NCI-H460 (cell line): Measurements from ENCODE around the gene NEK1. TPM values are rescaled to one million over a fixed set of nuclear protein-coding genes. Genes with fewer than 3 reads are reported as not detected.
A peak's percentile ranks its signal among the peaks of the same experiment; 100 is the strongest.
"Not testable (repeated sequence)": the region's sequence is repeated elsewhere in the genome, so short reads cannot be mapped to it uniquely, and the experiment has no call there.

Experiments
- DNase-seq: peaks from one replicate; pipeline ENCODE4 v3.0.0-alpha.2; 2016; ENCODE audit warnings: low read depth; ENCODE audit errors: extremely low read depth
- total RNA-seq: library from RNA; depleted of rRNA; stranded (reverse); fragments of >200 nt; shearing (Covaris generic); gene quantifications from 2 replicates; pipeline ENCODE4 v1.2.3, GENCODE V29; 2014

The NEK1 gene
- total RNA-seq, 1 experiment from 2014 or later: 8.7 TPM

GRCh38 chr4:169523796-169524195 is 88.6 kb downstream of the NEK1 start:
- DNase-seq: no peak

- no peak for DNase-seq
Measured at GRCh38 chr4:169510617-169511016, 101.8 kb downstream of the NEK1 start.

GRCh38 chr4:169506903-169507302 is 105.5 kb downstream of the NEK1 start:
- DNase-seq: no peak

- not testable (repeated sequence) for DNase-seq
Measured at GRCh38 chr4:169499907-169500306, 112.5 kb downstream of the NEK1 start.

GRCh38 chr4:169494234-169494633 is 118.1 kb downstream of the NEK1 start:
- not testable (repeated sequence) for DNase-seq

- DNase-seq: no peak
Measured at GRCh38 chr4:169493164-169493524, 119.2 kb downstream of the NEK1 start.

GRCh38 chr4:169492436-169493163 is 119.8 kb downstream of the NEK1 start:
- DNase-seq: peak; percentile 12

- no peak for DNase-seq
Measured at GRCh38 chr4:169491211-169491610, 121.2 kb downstream of the NEK1 start.

GRCh38 chr4:169489306-169489705 is 123.1 kb downstream of the NEK1 start:
- DNase-seq: no peak

GRCh38 chr4:169485791-169486742 is 126.3 kb downstream of the NEK1 start:
- peak; percentile 39 for DNase-seq

- no peak for DNase-seq
Measured at GRCh38 chr4:169485086-169485485, 127.3 kb downstream of the NEK1 start.

- DNase-seq: no peak
Measured at GRCh38 chr4:169484485-169484884, 127.9 kb downstream of the NEK1 start.

- no peak for DNase-seq
Measured at GRCh38 chr4:169464080-169464479, 148.3 kb downstream of the NEK1 start.

- DNase-seq: no peak
Measured at GRCh38 chr4:169460081-169460480, 152.3 kb downstream of the NEK1 start.

GRCh38 chr4:169458575-169458974 is 153.8 kb downstream of the NEK1 start:
- no peak for DNase-seq

- DNase-seq: not testable (repeated sequence)
Measured at GRCh38 chr4:169452644-169453043, 159.7 kb downstream of the NEK1 start.

GRCh38 chr4:169448935-169449334 is 163.4 kb downstream of the NEK1 start:
- DNase-seq: not testable (repeated sequence)

- DNase-seq: no peak
Measured at GRCh38 chr4:169446824-169447223, 165.6 kb downstream of the NEK1 start.

GRCh38 chr4:169443748-169444147 is 168.6 kb downstream of the NEK1 start:
- DNase-seq: no peak

- DNase-seq: no peak
Measured at GRCh38 chr4:169440446-169440845, 171.9 kb downstream of the NEK1 start.

- no peak for DNase-seq
Measured at GRCh38 chr4:169439244-169439643, 173.1 kb downstream of the NEK1 start.

GRCh38 chr4:169438057-169438480 is 174.3 kb downstream of the NEK1 start:
- no peak for DNase-seq
